ENCODE data around the gene NEK5.

- no peak for TF ChIP-seq SALL2 (tag by site-specific recombination; IDR thresholded peaks at IDR 0.05; ENCODE audit: borderline replicate concordance)
- TF ChIP-seq ZNF843 (tag by site-specific recombination; IDR thresholded peaks at IDR 0.05), result no peak
- no peak for TF ChIP-seq ZBTB17 (tag by site-specific recombination; IDR thresholded peaks at IDR 0.05)
- TF ChIP-seq ZSCAN23 (tag by site-specific recombination; IDR thresholded peaks at IDR 0.05), result no peak
- TF ChIP-seq, protein P1, sequence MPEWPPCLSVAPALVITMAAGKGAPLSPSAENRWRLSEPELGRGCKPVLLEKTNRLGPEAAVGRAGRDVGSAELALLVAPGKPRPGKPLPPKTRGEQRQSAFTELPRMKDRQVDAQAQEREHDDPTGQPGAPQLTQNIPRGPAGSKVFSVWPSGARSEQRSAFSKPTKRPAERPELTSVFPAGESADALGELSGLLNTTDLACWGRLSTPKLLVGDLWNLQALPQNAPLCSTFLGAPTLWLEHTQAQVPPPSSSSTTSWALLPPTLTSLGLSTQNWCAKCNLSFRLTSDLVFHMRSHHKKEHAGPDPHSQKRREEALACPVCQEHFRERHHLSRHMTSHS (tag by site-specific recombination; IDR thresholded peaks at IDR 0.05), result no peak
- no peak for TF ChIP-seq CTCF (tag by site-specific recombination; IDR thresholded peaks at IDR 0.05)
- no peak for TF ChIP-seq ZNF148 (tag by site-specific recombination; IDR thresholded peaks at IDR 0.05; ENCODE audit: borderline replicate concordance)
Measured at GRCh38 chr13:52164989-52165388, 36.1 kb upstream of the NEK5 start.
